Activated CD8-positive, alpha-beta memory T cell treated with anti-CD3 and anti-CD28 coated beads, Interleukin-2, amount 50 U/mL, for 4 hours (primary cell): ENCODE data around the gene B4GALNT2.
"Not testable (repeated sequence)": the region's sequence is repeated elsewhere in the genome, so short reads cannot be mapped to it uniquely, and the experiment has no call there.

Experiments
- DNase-seq: peaks from one replicate; pipeline ENCODE4 v3.0.0-alpha.2; 2020

B4GALNT2 gene

GRCh38 chr17:49122566-49122965 lies 10.0 kb upstream of the B4GALNT2 start:
- DNase-seq, result no peak

DNA sequence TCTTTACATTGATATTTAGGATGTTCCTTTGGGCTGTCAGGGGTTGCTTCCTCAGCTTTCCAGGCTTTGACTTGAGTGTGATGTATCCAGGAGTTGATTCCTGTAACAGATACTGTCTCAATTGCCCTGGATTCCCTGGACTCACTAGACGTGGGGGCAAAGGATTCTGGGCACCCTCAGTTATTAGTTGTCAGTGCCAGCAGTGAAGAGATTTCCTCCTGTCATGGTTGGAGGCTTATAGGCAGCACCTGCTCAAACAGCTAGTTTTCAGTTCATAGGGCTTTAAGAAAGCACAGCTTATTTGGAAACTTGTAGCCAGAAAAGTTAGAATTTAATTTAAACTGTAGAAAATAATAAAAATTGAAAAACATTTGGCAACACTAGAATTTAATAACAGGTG lies 9.5 kb upstream of the B4GALNT2 start:
- no peak for DNase-seq

- DNase-seq, result no peak
Measured at GRCh38 chr17:49125449-49125848, 7.1 kb upstream of the B4GALNT2 start.

GRCh38 chr17:49126183-49126859 lies 6.2 kb upstream of the B4GALNT2 start:
- not testable (repeated sequence) for DNase-seq

GRCh38 chr17:49129359-49129950 lies 3.1 kb upstream of the B4GALNT2 start:
- DNase-seq, result not testable (repeated sequence)

DNA sequence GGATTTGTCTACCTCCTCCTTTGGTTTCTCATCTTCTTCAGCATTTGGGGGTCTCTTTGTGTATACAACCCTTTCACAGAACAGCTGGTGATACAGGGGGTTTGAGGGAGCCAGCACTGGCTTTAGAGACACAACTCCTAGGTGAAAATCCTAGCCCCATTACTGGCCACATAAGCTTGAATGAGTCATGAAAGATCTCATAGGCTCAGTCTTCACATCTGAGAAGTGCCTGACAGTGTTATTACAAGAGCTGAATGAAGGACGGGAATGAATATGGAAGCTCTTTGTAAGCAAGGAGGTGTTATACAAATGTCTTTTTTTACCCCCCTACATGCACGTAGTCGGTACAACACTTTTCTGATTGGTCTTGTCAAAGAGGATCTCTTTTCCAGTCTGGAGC lies 1.7 kb upstream of the B4GALNT2 start:
- no peak for DNase-seq

GRCh38 chr17:49132317-49132698 lies 261 bp upstream of the B4GALNT2 start:
- DNase-seq, result no peak

GRCh38 chr17:49136335-49136734 lies 3.8 kb downstream of the B4GALNT2 start:
- DNase-seq, result no peak

DNA sequence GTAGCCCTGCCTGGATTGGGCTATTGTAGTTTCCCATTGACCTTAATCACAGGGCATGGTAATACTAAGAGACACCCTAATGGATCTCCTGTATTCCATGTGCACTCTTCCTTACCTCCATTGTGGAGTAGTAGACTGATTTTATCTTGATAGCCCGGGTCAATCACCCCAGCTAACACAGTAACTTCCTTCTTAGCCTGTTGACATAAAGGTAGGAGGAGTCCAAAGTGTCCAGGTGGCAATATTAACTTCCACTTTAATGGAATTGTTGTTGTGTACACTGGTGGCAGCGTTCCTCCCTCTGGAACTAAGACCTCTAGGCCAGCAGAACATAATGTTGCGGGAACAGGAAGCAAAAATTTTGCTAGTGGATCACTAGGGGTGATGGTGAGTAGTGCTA lies 13.1 kb downstream of the B4GALNT2 start:
- DNase-seq, result not testable (repeated sequence)

- no peak for DNase-seq
Measured at GRCh38 chr17:49146620-49147306, 14.2 kb downstream of the B4GALNT2 start.

- no peak for DNase-seq
Measured at GRCh38 chr17:49148171-49148570, 15.6 kb downstream of the B4GALNT2 start.

- DNase-seq, result no peak
Measured at GRCh38 chr17:49151996-49152395, 19.4 kb downstream of the B4GALNT2 start.

DNA sequence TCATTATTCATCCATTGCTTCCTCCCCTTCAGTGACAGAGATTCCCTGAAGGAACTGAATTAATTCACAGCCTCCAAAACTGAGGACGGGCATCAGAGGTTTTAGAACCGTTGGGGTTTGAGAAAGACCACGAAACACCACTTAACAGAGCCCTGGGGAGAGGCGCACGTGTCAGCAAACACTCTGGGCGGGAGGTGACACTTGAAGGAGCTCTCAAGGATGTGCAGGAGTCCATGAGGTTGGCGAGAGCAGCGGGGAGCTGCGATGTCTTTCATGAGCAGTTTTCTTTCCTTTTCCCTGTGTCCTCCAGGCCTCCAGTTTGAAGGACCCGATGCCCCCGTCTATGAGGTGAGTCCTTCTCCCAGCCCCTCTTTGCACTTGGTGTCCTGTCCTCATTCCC lies 23.7 kb downstream of the B4GALNT2 start:
- DNase-seq, result no peak

- DNase-seq, result no peak
Measured at GRCh38 chr17:49157784-49158183, 25.2 kb downstream of the B4GALNT2 start.

DNA sequence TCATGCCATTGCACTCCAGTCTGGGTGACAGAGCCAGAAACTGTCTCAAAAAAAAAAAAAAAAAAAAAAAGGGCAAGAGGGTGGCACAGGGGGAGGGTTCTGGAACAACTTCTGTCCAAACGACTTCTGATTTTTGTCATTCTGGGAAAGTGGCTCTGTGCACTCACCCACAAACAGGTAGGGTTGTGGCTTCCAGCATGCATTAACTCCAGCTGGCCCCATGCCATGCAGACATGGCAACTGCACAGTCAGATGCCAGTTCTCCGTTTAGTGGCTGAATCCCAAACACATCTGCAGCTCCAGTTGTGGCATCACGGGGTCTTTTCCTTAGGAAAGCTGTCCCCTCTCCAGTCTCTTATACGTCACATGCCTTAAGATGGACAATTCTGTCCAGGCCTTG lies 30.3 kb downstream of the B4GALNT2 start:
- no peak for DNase-seq

DNA sequence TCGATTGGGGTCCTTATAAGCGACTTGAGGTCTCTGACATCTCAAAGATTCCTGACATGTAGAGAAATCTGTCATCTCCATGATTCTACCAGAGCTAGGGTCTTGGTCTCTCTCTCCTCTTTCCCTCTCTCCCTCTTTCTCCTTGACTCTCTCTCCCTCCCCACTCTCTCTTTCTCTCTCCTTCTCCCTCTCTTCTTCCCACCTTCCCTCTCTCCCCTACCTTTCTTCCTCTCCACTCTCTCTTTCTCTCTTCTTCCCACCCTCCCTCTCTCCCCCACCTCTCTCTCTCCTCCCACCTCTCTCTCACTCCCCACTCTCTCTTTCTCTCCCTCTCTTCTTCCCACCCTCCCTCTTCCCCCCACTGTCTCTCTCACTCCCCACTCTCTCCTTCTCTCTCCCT lies 32.6 kb downstream of the B4GALNT2 start:
- DNase-seq, result no peak

DNA sequence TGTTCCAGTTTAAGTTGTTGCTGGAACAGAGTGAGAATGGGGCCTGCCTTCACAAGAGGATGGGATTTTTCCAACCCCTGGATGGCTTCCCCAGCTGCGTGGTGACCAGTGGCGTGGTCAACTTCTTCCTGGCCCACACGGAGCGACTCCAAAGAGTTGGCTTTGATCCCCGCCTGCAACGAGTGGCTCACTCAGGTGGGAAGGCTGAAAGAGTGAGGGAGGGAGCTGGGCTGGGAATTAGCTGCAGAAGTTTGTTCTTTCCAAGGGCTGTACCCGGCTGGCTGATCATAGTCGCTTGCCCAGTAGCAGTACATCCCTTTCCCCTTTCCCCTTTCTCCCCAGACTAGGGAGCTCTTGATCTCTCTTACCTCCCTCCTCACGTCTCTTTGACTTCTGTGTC lies 36.1 kb downstream of the B4GALNT2 start:
- no peak for DNase-seq

DNA sequence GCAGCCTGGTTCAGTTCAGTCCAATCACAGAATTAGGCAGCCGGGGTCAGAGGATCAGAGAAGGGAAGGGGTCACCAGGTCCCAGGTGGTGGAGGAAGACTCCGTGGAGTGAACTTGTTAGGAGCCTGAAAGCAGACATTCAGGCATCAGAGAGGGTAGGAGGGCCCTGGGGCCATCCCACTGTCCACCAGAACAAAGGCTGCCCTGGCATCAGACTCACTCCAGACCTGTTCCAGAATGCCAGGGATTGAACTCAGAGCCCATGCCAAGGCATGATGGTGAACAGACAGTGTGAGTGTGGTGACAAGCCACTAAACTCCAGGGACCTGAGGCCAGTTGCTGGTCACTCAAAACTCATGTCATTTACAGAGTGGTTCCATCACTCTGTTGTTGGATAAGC lies 37.6 kb downstream of the B4GALNT2 start:
- DNase-seq, result no peak

GRCh38 chr17:49170711-49171110 lies 38.1 kb downstream of the B4GALNT2 start:
- not testable (repeated sequence) for DNase-seq

GRCh38 chr17:49175978-49176377 lies 43.4 kb downstream of the B4GALNT2 start:
- not testable (repeated sequence) for DNase-seq

- peak; percentile 69 for DNase-seq
Measured at GRCh38 chr17:49180303-49180702, 47.7 kb downstream of the B4GALNT2 start.

GRCh38 chr17:49180998-49181635 lies 48.5 kb downstream of the B4GALNT2 start:
- no peak for DNase-seq

DNA sequence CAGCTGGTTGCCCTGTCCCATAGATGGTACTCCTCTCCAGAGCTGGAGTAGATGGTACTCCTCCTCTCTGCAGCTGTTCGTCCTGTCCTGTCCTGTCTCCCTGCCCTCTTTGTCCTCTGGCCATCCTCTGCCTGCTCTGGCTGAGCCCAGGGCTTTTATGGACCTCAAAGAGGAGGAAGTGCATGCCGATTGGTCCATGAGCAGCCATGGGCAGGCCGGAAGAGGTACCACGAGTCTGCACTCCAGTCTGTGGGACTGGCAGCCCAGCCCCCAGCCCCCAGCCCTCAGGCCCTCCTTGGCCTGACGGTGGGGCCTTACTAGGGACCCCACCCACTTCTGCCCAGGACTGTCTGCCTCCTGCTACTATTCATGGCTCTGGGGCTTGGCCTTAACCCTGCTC lies 50.8 kb downstream of the B4GALNT2 start:
- DNase-seq, result no peak

DNA sequence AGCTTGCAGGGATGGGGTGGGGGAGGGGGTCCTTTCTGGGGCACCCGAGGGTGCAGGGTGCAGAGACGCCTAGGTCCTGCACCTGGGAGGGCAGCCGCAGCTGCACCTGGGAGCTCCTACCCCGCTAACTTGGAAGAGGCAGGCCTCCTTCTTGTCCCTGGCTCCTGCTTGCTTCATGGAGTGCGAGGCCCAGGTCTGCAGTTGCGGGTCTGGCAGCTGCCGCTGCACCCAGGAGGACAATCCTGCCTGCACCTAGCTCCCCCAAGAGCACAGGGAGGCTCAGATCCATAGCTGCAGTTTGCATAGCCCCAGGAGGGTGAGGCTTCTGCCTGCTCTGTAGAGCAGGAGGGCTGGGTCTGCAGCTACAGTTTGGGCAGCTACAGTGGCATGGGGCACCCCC lies 51.2 kb downstream of the B4GALNT2 start:
- DNase-seq, result no peak
